ENCODE results near the gene LCN6.
"Not testable (repeated sequence)": the region's sequence is repeated elsewhere in the genome, so short reads cannot be mapped to it uniquely, and the experiment has no call there.

The LCN6 gene

GRCh38 chr9:136784249-136784996, 36.1 kb upstream of the LCN6 start:
- DNase-seq (ENCODE audit: low read depth, low spot score) = no peak

GRCh38 chr9:136782452-136782851, 34.1 kb upstream of the LCN6 start:
- no peak for DNase-seq (ENCODE audit: low read depth, low spot score)

GRCh38 chr9:136779808-136780207, 31.5 kb upstream of the LCN6 start:
- no peak for DNase-seq (ENCODE audit: low read depth, low spot score)

- no peak for DNase-seq (ENCODE audit: low read depth, low spot score)
Measured at GRCh38 chr9:136777359-136777758, 29.0 kb upstream of the LCN6 start.

- DNase-seq (ENCODE audit: low read depth, low spot score) = no peak
Measured at GRCh38 chr9:136776947-136777346, 28.6 kb upstream of the LCN6 start.

- no peak for DNase-seq (ENCODE audit: low read depth, low spot score)
Measured at GRCh38 chr9:136775191-136775590, 26.9 kb upstream of the LCN6 start.

GRCh38 chr9:136774416-136775045, 26.2 kb upstream of the LCN6 start:
- DNase-seq (ENCODE audit: low read depth, low spot score) = no peak

GRCh38 chr9:136773386-136774044, 25.2 kb upstream of the LCN6 start:
- peak; percentile 21 for DNase-seq (ENCODE audit: low read depth, low spot score)

GRCh38 chr9:136771907-136772415, 23.6 kb upstream of the LCN6 start:
- DNase-seq (ENCODE audit: low read depth, low spot score) = no peak

- DNase-seq (ENCODE audit: low read depth, low spot score) = peak; percentile 34
Measured at GRCh38 chr9:136769710-136770191, 21.4 kb upstream of the LCN6 start.

- DNase-seq (ENCODE audit: low read depth, low spot score) = peak; percentile 41
Measured at GRCh38 chr9:136766410-136767120, 18.2 kb upstream of the LCN6 start.

GRCh38 chr9:136765745-136766409, 17.6 kb upstream of the LCN6 start:
- not testable (repeated sequence) for DNase-seq (ENCODE audit: low read depth, low spot score)

- no peak for DNase-seq (ENCODE audit: low read depth, low spot score)
Measured at GRCh38 chr9:136765041-136765440, 16.7 kb upstream of the LCN6 start.

GRCh38 chr9:136764301-136764891, 16.1 kb upstream of the LCN6 start, which contains the start of gene LCN15:
LCN15 (minus strand) TSS chr9:136764518; CDS start chr9:136764488, 30 bp downstream.
- no peak for DNase-seq (ENCODE audit: low read depth, low spot score)

- no peak for DNase-seq (ENCODE audit: low read depth, low spot score)
Measured at GRCh38 chr9:136763649-136764035, 15.3 kb upstream of the LCN6 start.

- peak; percentile 44 for DNase-seq (ENCODE audit: low read depth, low spot score)
Measured at GRCh38 chr9:136762915-136763648, 14.8 kb upstream of the LCN6 start.

- DNase-seq (ENCODE audit: low read depth, low spot score) = no peak
Measured at GRCh38 chr9:136762221-136762691, 13.9 kb upstream of the LCN6 start.

- DNase-seq (ENCODE audit: low read depth, low spot score) = no peak
Measured at GRCh38 chr9:136761545-136761981, 13.2 kb upstream of the LCN6 start.

GRCh38 chr9:136760834-136761544, 12.7 kb upstream of the LCN6 start:
- peak; percentile 78 for DNase-seq (ENCODE audit: low read depth, low spot score)
